HG03064 (cell line): ENCODE measurements around the gene MRPL24.
"Not testable (repeated sequence)": the region's sequence is repeated elsewhere in the genome, so short reads cannot be mapped to it uniquely, and the experiment has no call there.

Source experiments
- ATAC-seq: cut with Tn5 transposase; IDR thresholded peaks from one replicate; pipeline ENCODE4 v1.9.1; 2021; ENCODE audit warnings: low read depth; ENCODE audit not compliant: unreplicated experiment

MRPL24 gene

GRCh38 chr1:156760796-156761104, 19.9 kb upstream of the MRPL24 start:
- ATAC-seq = no peak

GRCh38 chr1:156760092-156760795, 19.4 kb upstream of the MRPL24 start:
- no peak for ATAC-seq

GRCh38 chr1:156757572-156758253, 16.8 kb upstream of the MRPL24 start:
- ATAC-seq = not testable (repeated sequence)

- no peak for ATAC-seq
These were observed 15.5 kb upstream of the MRPL24 start for GRCh38 chr1:156756355-156756754.

GRCh38 chr1:156755527-156755950, 14.7 kb upstream of the MRPL24 start:
- ATAC-seq = no peak

GRCh38 chr1:156754219-156754618, 13.3 kb upstream of the MRPL24 start:
- ATAC-seq = no peak

GRCh38 chr1:156752843-156753482, 12.1 kb upstream of the MRPL24 start:
- no peak for ATAC-seq

GRCh38 chr1:156751757-156752481, 11.0 kb upstream of the MRPL24 start:
- peak; percentile 51 for ATAC-seq

- peak; percentile 1 for ATAC-seq
These were observed 10.5 kb upstream of the MRPL24 start, which contains the start of gene HDGF for GRCh38 chr1:156751451-156751756. Gene HDGF, minus strand, starts transcription at chr1:156751675. Its CDS starts 246 bp downstream, at chr1:156751429.

GRCh38 chr1:156750711-156751450, 10.0 kb upstream of the MRPL24 start:
- ATAC-seq = peak; percentile 11

GRCh38 chr1:156750191-156750672, 9.3 kb upstream of the MRPL24 start:
- ATAC-seq = no peak

- ATAC-seq = no peak
These were observed 8.7 kb upstream of the MRPL24 start for GRCh38 chr1:156749419-156750118.

GRCh38 chr1:156748670-156749418, 8.0 kb upstream of the MRPL24 start:
- no peak for ATAC-seq

GRCh38 chr1:156747742-156748669, 7.1 kb upstream of the MRPL24 start:
- no peak for ATAC-seq

GRCh38 chr1:156746728-156747631, 6.1 kb upstream of the MRPL24 start:
- no peak for ATAC-seq

- ATAC-seq = no peak
These were observed 5.5 kb upstream of the MRPL24 start for GRCh38 chr1:156746406-156746727.

GRCh38 chr1:156745881-156746280, 5.0 kb upstream of the MRPL24 start:
- ATAC-seq = no peak
